ENCODE results near the gene CAPN3. TPM values are rescaled to one million over a fixed set of nuclear protein-coding genes. Genes with fewer than 3 reads are reported as not detected.

Gene CAPN3
- total RNA-seq, 4 donors from 2014 or later: 96.8 to 263 (median 163) TPM

GRCh38 chr15:42356851-42357250 lies 2.5 kb upstream of the CAPN3 start:
- no peak for TF ChIP-seq POLR2A (IDR thresholded peaks at IDR 0.05)
- TF ChIP-seq CTCF (IDR thresholded peaks at IDR 0.05 in 4 of 5, conservative IDR thresholded peaks at IDR 0.05 in 1 of 5): no peak
- intact Hi-C loops (cut with DNase I; ENCODE audit: low total_unique reads): loop anchor here (1.0 kb wide), 1 partner anchor 11 kb away; no protein-coding TSS in a partner anchor
- H3K27me3 ChIP-seq: no peaks in the 10 kb centered on the region
- no peak overlapping the region for H3K4me3 ChIP-seq
- peaks cover 30 to 35% of the 10 kb centered on the region in 2 donors for H3K4me1 ChIP-seq
- in situ Hi-C loops (cut with MboI; ENCODE audit: low sequenced_read_pairs in 4 of 4): no loop called here
- peak overlapping the region; percentile 93 to 97 (median 96) for H3K27ac ChIP-seq
- ATAC-seq (no peak), DNase-seq (no peak)
- H3K36me3 ChIP-seq: peaks cover 0 to 20% of the 10 kb centered on the region in 2 donors
- H3K9me3 ChIP-seq: no peaks in the 10 kb centered on the region

GRCh38 chr15:42358141-42358540 lies 1.2 kb upstream of the CAPN3 start:
- peak overlapping the region; percentile 93 to 97 (median 96) for H3K27ac ChIP-seq
- peak; percentile 9 to 40 for ATAC-seq
- in situ Hi-C loops (cut with MboI; ENCODE audit: low sequenced_read_pairs in 4 of 4) (no loop called here), intact Hi-C loops (cut with DNase I; ENCODE audit: low total_unique reads) (loop anchor here (2.0 kb wide), 2 partner anchors 27 to 29 kb away; no protein-coding TSS in a partner anchor)
- peaks cover 41 to 47% of the 10 kb centered on the region in 2 donors for H3K4me1 ChIP-seq
- H3K9me3 ChIP-seq: no peaks in the 10 kb centered on the region
- no peaks in the 10 kb centered on the region for H3K27me3 ChIP-seq
- no peak overlapping the region for H3K4me3 ChIP-seq
- no peak for DNase-seq
- TF ChIP-seq CTCF (IDR thresholded peaks at IDR 0.05 in 4 of 5, conservative IDR thresholded peaks at IDR 0.05 in 1 of 5) (no peak), POLR2A (IDR thresholded peaks at IDR 0.05) (no peak)
- peaks cover 0 to 7% of the 10 kb centered on the region in 2 donors for H3K36me3 ChIP-seq

- in situ Hi-C loops (cut with MboI; ENCODE audit: low sequenced_read_pairs in 4 of 4): no loop called here
- TF ChIP-seq POLR2A (IDR thresholded peaks at IDR 0.05) (no peak), CTCF (IDR thresholded peaks at IDR 0.05 in 4 of 5, conservative IDR thresholded peaks at IDR 0.05 in 1 of 5) (no peak)
- peak overlapping the region; percentile 52 to 62 (median 60) for H3K4me3 ChIP-seq
- H3K27me3 ChIP-seq: no peaks in the 10 kb centered on the region
- intact Hi-C loops (cut with DNase I; ENCODE audit: low total_unique reads): loop anchor here (1.0 to 2.0 kb wide), 3 partner anchors 16 to 29 kb away; no protein-coding TSS in a partner anchor
- H3K9me3 ChIP-seq: no peaks in the 10 kb centered on the region
- peaks cover 59 to 61% of the 10 kb centered on the region in 2 donors for H3K4me1 ChIP-seq
- H3K36me3 ChIP-seq: no peaks in the 10 kb centered on the region
- peak; percentile 62 to 65 for ATAC-seq
- peak overlapping the region; percentile 93 to 97 (median 96) for H3K27ac ChIP-seq
- DNase-seq: peak; percentile 58 to 79
Measured at GRCh38 chr15:42359985-42360384, 684 bp downstream of the CAPN3 start.

GRCh38 chr15:42360535-42361112 lies 1.3 kb downstream of the CAPN3 start:
- Histone ChIP-seq H3K36me3 (no peaks in the 10 kb centered on the region), H3K27ac (peak overlapping the region; percentile 93 to 97 (median 96)), H3K4me3 (peak overlapping the region; percentile 52 to 62 (median 60))

More at GRCh38 chr15:42360535-42361112, 1.3 kb downstream of the CAPN3 start:
- Histone ChIP-seq H3K4me1 (peaks cover 63 to 67% of the 10 kb centered on the region in 2 donors), H3K9me3 (no peaks in the 10 kb centered on the region), H3K27me3 (no peaks in the 10 kb centered on the region)
- intact Hi-C loops (cut with DNase I; ENCODE audit: low total_unique reads) (loop anchor here (1.0 kb wide), 1 partner anchor 16 kb away; no protein-coding TSS in a partner anchor), in situ Hi-C loops (cut with MboI; ENCODE audit: low sequenced_read_pairs in 4 of 4) (no loop called here)
- DNase-seq (peak; percentile 43 to 49), ATAC-seq (peak; percentile 64 to 70)
- TF ChIP-seq CTCF (IDR thresholded peaks at IDR 0.05 in 4 of 5, conservative IDR thresholded peaks at IDR 0.05 in 1 of 5) (no peak), POLR2A (IDR thresholded peaks at IDR 0.05) (peak; percentile 83 to 89)
